ENCODE data around the gene LMF1.

- TF ChIP-seq CTCF (conservative IDR thresholded peaks at IDR 0.05; ENCODE audit: low read length) (no peak), EZH2phosphoT487 (IDR thresholded peaks at IDR 0.05; ENCODE audit: borderline replicate concordance, low read depth, low read length) (no peak)
These were observed 83.7 kb downstream of the LMF1 start for GRCh38 chr16:886802-887731.

All from OCI-LY7 (cell line).